CD4-positive, alpha-beta T cell treated with Interleukin-17A for 4 hours (primary cell): Measurements from ENCODE around the gene AMPH.
"Not testable (repeated sequence)": the region's sequence is repeated elsewhere in the genome, so short reads cannot be mapped to it uniquely, and the experiment has no call there.

ENCODE experiments used
- DNase-seq: peaks from one replicate; pipeline ENCODE4 v3.0.0-alpha.2; 2020; ENCODE audit warnings: mixed read lengths

Gene AMPH

DNA sequence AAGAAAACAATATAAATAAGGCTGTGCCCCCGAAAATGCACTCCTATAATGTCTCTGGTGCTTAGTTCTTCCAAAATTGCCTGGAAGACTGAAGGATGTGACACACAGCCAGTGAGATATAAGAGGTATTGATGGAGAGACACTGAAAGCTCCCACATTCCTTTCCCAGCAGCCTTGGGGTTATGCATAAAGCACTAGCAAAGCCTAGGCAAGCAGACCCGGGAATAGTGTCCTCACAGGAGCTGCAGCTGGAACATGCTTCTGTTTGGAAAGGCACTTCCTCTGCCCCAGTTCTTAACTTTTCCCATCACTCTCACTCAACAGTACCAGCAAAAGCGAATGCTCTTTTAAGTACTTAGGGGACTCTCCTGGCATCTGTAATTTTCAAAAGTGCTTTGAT lies 178.0 kb downstream of the AMPH start:
- DNase-seq: no peak

DNA sequence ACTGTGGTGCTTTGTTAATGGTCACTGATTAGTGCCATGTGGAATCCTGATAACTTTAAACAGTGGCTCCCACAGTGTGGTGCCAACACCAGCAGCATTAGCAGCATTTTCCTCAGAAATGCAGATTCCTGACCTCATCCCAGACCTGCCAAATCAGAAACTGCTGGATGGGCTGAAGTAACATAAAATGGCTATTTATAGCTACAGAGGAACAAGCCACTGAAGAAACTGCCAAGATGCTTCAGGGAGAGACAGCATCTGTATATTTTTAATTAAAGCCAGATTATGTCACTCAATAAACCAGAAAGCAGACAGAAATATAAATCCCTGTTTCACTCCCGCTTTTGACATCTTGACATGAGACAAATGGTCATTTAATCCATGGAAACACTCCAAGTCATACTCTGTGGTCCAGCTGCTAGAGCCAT lies 178.5 kb downstream of the AMPH start:
- no peak for DNase-seq

DNA sequence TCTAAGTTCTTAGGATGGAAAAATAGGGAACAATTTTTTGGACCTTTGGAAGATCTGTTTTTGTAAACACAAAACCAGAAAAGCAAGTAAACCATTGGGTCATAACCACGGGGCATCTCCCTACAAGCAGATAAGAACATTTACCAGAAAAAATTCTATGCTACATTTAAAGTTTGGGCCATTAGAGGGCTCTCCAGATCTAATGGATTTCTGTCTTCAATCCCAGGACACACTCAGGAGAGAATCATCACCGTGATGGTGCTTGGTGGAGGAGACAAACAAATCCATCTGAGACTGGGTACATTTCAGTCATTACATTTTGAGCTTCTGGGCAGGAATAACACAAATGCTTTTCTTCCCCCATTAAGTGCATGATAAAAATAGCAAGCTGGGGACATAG lies 179.3 kb downstream of the AMPH start:
- DNase-seq: no peak

DNA sequence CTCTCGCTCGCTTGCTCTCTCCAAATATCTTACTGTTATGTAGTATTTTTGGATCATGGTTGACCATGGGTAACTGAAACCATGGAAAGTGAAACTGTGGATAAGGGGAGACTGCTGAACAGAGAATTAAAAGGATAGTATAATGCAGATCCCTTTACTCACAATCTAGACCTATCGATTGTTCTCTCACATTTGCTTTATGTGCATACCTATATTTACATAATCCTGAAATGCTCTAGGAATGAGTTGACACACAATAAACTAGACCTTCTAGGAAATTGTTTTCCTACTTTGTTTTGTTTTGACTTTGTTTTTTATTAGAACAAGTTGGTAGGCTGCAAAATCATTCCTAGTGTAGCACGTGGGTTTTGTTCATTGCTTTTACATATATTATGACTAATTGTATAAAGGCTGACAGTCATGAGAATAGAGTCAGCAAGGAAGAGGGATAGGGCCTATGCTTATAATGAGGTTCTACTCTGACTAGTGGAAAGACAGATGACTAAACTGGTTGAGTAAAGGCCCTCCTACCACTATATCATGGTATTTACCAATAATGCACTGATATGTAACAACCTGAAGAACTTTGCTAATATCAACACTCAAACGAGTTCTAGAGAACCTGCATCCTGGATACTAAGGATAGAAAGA lies 182.5 kb downstream of the AMPH start:
- no peak for DNase-seq

DNA sequence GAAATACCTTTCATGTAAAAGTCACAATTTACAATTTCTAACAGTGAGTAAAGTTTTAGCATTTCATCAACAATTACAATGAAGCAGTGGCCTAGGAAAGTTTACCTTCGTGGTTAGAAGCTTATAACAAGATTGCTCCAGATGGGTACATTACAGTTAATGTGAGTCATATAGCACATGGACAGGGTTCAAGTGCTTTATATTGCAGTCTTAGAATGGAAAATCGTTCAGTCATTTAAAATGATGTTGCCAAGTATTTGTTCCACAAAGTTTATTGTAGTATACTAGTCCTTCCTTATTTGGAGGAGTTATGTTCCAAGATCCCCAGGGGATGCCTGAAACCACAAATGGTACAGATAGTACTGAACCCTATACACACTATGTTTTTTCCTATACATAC lies 183.1 kb downstream of the AMPH start:
- no peak for DNase-seq

DNA sequence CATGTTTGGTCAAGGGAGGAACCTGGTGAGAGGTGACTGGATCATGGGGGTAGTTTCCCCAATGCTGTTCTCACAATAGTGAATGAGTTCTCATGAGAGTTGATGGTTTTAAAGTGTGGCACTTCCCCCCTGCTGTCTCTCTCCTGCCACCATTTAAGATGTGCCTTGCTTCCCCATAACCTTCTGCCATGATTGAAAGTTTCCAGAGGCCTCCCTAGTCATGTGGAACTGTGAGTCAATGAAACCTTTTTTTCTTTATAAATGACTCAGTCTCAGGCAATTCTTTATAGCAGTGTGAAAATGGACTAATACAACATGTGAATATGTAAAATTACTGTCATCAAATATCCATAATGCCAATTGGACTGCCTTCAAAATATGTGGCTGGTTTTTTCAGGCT lies 192.2 kb downstream of the AMPH start:
- no peak for DNase-seq

DNA sequence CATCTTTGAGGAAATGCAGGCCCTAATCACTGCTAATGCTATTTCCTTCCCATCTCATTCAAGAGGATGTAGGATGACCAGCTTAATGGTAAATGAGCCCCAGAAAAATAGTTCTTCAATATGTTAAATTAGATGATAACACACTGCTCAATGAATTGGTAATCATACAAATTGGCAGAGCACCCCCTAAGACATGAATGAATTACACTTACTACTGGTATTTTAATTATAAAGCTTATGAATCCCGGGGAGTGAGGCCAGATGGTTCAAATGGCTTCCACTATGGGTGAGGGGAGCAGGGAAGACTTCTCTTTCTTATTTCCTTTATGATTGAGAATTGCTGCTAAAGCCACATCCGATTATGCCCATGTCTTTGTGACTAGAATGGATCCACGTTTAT lies 198.5 kb downstream of the AMPH start:
- DNase-seq: no peak

DNA sequence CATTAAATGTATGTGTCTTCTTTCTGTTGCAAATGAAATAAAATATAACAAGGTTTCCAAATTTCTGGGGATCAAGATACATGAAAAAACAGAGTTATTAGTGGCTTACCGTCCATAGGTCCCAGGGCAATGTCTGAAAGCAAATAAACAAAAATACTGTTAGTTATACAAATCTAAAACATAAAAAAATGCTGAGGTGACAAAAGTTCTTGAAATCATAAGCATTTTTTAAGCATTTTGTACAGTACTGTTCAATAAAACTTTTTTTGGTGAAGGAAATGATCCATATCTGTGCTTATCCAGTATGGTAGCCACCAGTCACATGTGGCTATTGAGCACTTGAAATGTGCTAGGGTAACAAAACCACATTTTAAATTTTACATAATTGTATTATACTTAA lies 199.1 kb downstream of the AMPH start:
- DNase-seq: no peak

DNA sequence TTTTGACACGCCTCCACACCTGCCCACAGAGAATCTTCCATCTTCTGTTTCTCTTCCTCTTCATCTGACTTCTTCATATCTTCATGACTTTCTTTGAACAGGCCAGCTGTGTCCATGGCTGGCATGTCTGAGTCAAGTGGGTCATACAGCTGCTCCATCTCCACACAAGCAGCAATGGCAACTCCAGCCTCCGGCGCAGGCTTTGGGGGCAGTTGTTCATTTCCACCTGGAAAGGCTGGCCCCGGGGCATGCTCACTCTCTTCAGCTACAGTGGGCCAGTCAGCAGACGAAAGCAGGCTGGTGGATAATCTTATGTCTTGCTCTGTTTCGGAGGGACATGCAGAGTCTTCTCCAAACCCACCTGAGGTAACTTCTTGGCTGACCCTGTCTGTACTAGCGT lies 202.1 kb downstream of the AMPH start:
- no peak for DNase-seq

DNA sequence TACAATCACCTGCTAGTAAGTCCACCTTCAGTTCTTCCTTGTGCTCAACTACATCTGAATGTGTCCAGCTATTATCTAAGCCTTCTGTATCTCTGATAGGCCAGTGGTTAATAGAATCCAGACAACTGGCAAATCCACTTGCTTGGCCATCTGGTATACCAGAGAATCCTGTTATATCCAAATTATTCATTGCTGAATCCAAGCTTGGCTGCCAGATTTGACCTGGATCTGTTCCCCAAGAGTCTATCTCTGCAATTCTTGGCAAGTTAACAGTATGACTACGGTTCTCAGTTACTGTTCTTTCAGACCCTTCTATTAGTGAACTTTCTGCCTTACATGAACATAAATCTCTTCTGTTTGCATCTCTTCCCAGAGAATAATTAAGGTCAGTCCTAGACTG lies 203.1 kb downstream of the AMPH start:
- no peak for DNase-seq

DNA sequence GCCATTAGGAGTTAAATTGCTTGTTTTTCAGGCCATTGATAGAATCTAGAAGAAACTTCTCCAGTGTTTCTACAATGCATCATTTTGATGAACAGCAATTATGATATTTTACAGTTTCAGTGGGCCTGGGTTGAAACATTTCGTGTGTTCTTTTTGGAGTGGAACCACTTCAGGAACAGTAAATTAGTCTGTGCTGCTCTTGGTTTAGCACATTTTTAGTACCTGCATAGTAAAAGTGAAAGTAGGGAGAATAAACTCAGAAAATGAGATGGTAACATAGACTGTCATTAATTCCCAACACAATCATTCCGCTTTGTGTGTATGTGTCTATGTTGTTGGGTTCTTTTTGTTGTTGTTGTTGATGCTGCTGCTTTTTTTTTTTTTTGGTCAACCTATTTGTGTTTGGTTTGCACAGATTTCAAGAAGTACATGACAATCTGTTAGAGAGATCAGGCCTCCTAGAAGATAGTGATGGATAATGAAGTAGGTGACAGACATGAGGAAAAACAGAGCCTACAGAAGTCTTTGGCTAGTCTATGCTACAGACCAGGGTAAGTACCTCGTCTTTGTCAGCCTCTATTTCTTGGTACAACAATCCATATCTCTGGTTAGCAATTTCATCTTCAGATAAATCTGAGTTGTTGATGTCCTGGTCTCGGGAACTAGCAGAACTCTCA lies 203.8 kb downstream of the AMPH start:
- DNase-seq: no peak

DNA sequence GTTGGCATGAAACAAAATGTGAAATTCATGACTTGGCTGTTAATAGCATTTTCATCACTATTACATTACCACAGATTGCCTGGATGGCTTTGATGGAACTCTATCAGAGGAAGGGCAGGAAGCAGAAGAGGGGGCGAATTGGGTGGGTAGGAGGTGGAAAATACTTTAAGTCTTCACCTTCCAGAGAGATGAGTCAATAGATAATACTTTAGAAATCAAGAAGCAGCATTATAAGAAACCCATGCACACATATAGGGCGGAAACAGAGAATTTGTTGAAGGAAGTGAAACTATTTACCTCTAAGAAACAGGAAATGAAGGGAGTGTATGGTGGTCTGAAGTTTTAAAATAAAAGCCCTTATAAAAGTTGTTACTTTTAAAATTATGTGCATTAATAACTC lies 205.7 kb downstream of the AMPH start:
- DNase-seq: peak; percentile 8

DNA sequence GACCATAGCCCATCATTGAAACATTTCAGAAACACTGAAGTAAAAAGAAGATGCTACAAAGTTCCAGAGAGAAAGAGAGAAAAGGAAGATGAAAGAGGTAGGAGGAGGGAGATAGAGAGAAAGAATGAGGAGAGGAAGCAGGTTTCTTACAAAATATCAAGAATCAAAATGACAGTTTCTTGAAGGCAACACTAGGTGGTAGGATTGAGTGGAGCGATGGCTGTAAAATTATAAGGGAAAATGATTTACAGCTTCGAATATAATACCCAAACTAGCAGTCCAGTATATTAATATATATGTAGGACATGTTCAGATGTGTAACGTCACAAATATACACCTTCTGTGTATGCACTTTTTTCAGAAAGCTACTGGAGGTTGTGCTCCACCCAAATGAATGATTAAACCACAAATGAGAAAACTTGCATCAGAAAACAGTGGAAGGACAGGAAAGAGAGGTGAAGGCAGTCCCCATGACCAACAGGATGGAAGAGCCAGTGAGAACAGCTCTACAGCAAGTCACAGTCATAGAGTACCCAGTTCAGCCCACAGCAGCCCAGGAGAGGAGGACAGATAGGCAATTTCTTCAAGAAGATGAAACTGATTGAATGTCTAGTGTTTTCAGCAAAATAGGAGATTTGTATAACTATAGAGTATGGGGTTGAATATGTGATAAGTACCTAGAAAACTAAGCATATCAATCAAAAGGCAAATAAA lies 206.3 kb downstream of the AMPH start:
- no peak for DNase-seq

DNA sequence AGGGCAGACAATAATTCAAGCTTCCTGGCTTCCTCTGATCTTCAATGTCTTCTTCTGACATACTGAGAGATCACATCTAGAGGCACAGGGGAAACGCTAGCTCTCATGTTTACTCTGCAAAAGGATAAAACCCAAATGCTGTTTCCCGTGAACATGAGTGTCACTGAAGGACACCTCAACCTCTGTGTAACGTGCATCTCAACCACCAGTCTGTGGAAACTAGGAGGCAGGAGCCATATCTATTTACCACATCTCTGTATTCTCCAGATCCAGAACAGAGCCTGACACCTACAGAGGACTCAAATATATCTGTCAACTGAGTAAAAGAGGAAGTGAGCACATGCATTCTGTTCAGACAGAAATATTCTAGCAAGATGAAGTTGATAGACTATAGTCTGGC lies 217.4 kb downstream of the AMPH start:
- DNase-seq: no peak

DNA sequence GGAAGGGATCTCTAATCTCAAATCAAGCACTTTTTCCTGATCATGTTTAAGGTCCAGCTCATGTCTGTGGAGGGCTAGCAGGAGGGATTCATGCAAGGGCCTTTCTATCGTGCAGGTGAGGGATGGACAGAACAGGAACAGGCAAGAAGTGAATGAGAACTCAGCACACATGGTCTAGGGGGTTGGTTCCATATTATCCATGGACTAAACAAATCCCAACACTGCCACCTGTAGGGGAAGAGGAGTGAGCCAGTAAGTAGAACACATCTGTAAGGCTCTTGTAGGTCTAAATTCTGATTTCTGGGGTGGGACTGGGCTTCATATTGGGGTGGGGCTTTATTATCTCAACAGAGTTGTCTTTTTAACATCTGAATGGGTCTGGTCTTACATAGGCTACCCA lies 219.8 kb downstream of the AMPH start:
- DNase-seq: no peak

DNA sequence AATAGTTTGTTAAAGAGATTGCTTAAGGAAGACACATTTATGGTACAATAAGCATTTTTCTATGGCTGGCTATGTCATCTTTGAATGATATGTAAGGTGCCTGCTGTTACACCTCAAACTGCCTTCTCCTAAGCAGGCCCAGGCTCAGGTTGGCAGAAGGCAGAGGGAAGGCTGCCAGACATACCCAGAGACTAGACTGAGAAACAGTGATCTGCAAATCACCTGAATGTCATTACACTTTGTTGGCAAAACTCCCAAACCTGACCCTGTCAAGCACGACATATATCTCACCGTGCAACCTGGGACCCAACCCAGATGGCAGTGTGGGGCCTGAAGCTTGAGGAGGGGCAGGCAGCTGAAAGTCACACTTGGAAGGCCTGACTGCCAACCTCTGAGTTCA lies 221.1 kb downstream of the AMPH start:
- DNase-seq: no peak

DNA sequence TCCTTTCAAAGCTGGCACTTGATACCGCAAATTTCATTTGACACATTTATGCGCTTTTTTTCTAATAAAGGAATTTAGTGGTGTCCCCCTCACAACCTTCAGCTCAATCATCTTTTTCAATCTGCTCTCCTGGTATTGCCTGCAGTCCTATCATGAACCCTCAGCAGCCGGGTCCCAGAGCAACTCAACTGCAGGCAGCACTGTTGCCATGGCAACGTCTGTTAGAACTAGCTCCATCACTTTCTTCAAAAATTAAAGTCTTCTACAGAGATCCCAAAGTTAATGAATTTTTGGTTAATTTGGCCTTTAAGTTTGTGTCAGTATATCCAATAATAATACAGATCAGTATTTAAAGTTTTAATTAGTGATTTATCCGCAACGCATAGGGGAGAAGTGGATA lies 221.6 kb downstream of the AMPH start:
- DNase-seq: no peak

DNA sequence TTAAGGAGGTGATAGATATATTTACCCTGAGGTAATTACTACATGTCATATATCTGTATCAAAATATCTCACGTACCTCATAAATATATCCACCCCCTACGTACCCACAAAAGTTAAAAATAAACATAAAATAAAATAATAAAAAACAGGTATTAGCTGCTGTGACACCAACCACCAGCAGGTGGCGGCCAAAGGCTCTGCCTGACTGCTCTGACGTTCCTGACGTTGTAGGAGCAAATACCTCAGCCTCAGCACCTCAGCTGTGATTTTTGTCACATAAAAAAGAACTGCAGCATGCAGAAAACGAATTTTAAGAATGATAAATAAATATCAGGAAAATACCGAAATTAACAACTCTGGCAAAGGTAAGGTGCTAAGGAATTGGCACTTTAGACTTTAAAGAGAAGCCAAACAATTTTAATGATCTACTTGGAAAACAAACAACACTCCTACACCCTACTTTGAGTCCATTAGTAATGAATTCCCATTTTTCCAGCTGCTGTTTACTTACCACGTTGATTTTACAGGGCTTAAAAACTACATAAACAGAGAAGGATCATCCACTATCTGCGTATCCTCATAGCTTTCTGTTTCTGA lies 232.3 kb downstream of the AMPH start:
- peak; percentile 72 for DNase-seq

DNA sequence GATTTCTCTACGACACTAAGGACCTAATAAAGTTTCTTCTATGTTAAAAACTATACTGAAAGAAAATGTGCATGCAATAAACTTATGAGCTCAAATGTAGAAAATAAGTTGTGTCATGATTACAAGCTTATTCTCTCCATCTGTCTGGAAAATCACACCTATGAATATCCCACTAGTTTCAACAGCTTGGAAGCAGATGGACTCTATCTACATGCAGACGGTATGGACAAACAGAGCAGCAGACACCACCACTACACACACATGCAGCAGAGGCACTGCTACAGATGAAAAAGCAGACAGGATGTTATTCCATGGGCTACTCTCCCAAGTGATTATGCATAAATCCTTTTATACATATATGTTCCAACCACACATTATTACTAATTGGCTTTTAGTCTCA lies 234.3 kb downstream of the AMPH start:
- DNase-seq: no peak

DNA sequence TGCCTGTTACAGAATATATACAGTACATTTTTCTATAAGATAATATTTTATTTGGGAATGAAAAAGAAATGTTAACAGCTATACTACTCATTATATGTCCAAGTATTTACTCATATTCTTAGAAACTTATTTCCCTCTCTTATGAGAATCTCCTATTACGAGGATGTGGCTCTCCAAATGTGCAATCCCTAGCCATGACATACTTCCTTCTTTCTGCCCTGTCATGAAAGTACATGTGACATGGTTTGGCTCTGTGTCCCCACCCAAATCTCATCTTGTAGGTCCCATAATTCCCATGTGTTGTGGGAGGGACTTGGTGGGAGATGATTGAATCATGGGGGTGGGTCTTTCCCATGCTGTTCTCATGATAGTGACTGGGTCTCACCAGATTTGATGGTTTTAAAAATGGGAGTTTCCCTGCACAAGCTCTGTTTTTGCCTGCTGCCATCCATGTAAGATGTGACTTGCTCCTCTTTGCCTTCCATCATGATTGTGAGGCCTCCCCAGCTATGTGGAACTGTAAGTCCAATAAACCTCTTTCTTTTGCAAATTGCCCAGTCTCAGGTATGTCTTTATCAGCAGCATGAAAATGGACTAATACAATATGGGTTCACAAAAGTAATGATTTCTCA lies 235.1 kb downstream of the AMPH start:
- not testable (repeated sequence) for DNase-seq

DNA sequence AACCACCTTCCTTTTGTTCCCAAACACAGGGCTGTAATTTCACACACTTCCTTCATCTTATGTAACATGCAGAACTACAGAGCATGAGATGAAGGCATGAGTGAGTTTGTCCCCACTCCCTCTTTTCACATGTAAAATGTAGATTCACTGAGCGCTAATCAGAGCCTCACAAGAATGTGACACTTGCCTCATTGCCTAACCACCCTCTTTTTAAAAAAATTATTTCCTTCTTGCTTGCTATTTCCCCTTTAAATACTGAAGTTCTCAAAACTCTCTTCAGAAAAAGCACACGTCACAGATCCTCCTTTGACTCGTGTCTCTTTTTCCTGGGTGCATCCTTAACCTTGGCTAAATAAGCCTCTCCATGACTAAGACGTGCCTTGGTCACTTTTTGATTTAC lies 236.5 kb downstream of the AMPH start:
- DNase-seq: no peak

DNA sequence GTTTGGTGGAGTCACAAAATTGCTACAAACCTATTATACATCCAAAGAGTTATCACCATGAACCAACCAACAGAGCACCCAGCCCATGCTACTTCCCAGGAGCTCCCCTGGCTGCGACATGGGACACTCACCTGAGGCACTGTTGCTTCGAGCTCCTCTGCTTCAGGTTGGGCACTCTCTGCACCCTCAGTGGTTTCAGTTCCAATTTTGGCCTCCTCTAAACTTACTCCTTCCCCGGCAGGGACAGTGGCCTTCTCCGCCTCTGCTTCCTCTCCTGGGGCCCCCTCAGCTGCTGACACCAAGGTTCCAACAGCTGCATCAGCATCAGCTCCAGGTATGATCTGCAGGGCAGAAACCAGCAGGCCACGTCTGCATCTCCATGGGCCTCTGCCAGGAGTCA lies 237.3 kb downstream of the AMPH start:
- DNase-seq: no peak

DNA sequence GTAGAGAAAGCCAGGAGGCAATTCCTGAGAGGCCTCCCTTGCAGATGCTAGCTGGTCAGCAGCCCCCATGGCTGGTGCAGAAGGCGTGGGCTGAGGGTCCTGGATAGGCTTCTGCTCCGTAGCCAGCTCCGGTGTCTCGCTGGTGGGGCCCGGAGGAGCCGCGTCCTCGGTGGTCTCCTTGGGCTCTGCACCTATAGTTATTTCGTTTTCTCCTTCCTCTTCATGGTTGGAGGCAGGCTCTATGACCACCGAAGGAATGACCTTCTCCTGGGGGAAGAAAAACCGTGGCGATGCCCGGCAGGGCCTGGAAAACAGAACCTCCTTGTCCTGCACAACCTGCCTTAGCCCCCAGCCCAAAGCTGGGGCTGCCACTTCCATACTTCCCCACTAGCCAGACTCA lies 239.4 kb downstream of the AMPH start:
- DNase-seq: no peak

DNA sequence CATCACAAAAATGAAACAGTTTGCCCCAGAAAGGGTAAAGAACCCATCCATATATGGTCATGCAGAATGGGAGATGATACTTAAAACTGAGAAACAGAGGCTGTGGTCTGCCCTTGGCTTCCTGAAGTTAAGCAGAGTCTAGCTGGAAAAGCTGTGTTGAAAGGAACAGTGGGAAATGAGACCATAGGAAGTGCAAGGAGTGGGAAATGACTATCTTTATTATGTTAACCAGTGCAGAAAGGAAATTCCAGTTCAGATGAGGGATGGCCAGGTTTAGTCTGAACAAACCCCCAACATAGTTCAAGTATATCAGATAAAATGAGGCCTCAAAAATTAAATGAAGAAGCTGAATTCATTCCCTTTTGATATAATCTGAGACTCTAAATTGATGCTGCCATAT lies 245.5 kb downstream of the AMPH start:
- no peak for DNase-seq
